GM10266 (cell line): ENCODE data around the gene SSBP3.

ENCODE experiments used
- DNase-seq: peaks from one replicate; pipeline ENCODE4 v3.0.0; 2012; ENCODE audit errors: extremely low spot score
- TF ChIP-seq, protein P1 (sequence below): IDR thresholded peaks from 2 replicates; pipeline ENCODE4 v1.5.1; 2012; ENCODE audit warnings: mild to moderate bottlenecking, low read depth; ENCODE audit not compliant: control insufficient read depth, insufficient read depth; ENCODE audit errors: missing control alignments

The SSBP3 gene

DNA sequence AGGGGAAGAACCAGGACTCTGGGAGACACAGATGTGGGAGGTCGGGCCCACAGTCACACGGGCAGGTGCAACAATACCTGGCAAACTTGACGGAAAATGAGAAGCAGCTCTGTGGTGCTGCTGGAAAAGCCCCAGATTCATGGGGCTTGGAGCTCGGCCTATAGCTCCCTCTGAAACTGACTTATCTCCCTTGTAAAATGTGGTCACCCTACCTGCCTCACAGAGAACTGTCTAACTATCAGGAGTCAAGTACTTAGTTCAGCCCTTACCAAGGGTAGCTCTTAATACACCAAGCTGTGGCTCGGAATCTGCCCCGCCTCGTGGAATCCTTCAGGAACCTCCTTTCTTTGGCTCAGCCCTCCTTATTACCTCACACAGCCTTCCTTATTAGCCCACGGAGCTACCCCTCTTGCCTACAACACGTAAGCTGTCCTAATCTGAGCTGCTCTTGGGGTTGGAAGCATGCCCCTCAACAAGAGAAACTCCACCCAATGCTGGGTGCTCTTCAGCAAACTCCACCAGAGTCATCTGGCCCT, 137.4 kb downstream of the SSBP3 start:
- TF ChIP-seq, protein P1, sequence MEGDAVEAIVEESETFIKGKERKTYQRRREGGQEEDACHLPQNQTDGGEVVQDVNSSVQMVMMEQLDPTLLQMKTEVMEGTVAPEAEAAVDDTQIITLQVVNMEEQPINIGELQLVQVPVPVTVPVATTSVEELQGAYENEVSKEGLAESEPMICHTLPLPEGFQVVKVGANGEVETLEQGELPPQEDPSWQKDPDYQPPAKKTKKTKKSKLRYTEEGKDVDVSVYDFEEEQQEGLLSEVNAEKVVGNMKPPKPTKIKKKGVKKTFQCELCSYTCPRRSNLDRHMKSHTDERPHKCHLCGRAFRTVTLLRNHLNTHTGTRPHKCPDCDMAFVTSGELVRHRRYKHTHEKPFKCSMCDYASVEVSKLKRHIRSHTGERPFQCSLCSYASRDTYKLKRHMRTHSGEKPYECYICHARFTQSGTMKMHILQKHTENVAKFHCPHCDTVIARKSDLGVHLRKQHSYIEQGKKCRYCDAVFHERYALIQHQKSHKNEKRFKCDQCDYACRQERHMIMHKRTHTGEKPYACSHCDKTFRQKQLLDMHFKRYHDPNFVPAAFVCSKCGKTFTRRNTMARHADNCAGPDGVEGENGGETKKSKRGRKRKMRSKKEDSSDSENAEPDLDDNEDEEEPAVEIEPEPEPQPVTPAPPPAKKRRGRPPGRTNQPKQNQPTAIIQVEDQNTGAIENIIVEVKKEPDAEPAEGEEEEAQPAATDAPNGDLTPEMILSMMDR: no peak
- DNase-seq: no peak

GRCh38 chr1:54267815-54268761, 138.1 kb downstream of the SSBP3 start:
- no peak for DNase-seq

DNA sequence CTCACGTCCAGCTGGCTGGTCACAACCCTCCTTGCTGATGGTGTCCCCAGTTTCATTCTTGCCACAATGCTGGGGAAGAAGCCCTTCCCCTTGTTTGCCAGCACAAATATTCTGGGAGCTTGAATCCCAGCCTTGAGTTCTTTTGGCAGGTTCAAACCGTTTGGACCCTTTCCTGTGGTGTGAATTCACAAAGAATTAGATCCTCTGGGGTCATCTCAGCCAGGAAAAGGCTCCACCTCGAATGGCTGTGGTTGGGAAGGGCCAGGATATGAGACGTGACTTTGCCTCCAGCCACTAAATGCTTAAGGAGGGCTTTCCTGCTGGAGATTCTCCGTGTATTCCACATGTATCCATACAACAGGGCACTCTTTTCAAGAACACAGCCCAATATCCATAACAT, 139.3 kb downstream of the SSBP3 start:
- no peak for DNase-seq
- TF ChIP-seq, protein P1: no peak

More at GRCh38 chr1:54267815-54268761, 138.1 kb downstream of the SSBP3 start:
- TF ChIP-seq, protein P1: no peak

DNA sequence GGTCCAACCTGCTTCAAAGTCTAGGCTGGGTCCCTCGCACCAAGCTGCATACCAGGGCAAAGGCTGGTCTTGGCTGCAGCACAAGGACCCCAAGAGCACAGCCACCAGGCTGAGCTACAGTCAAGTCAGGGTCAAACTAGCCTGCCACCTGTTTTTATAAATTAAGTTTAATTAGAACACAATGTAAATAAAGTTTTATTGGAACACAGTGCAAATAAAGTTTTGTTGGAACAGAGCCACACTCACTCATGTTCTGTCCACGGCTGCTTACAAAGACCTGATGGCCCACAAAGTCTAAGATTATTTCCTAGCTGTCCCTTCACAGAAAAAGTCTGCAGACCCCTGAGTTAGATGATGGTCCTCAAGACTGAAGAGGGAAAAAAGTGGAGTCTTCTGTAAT, 140.0 kb downstream of the SSBP3 start:
- TF ChIP-seq, protein P1: no peak
- no peak for DNase-seq

GRCh38 chr1:54265659-54266058, 140.5 kb downstream of the SSBP3 start:
- DNase-seq: no peak

DNA sequence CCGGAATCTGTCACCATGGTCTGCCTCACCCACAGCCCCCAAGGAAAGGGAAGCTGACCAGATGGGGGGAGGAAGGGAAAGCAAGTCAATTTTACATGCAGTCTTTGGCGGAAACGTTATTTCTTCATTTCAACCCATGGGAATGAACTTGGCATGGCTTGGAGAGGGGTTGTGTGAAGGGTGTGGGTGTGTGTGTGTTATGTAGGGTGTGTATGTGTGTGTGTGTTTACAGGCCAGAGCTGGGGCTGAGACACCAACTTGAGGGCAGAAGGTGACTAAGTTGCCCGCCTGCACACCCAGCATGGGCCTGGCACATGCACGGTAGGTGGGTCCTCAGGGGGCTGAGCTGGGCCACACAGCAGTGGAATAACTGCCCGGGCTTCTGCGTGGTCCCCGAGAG, 141.1 kb downstream of the SSBP3 start:
- DNase-seq: no peak
- TF ChIP-seq, protein P1: no peak

More at GRCh38 chr1:54265659-54266058, 140.5 kb downstream of the SSBP3 start:
- TF ChIP-seq, protein P1: no peak
